GM12801 (cell line): Measurements from ENCODE around the gene JHY.

Source experiments
- TF ChIP-seq, protein P1 (sequence below): IDR thresholded peaks from one replicate; pipeline ENCODE4 v1.5.1; 2011; ENCODE audit warnings: control low read depth; ENCODE audit not compliant: insufficient read length; ENCODE audit errors: extremely low read depth

JHY gene

DNA sequence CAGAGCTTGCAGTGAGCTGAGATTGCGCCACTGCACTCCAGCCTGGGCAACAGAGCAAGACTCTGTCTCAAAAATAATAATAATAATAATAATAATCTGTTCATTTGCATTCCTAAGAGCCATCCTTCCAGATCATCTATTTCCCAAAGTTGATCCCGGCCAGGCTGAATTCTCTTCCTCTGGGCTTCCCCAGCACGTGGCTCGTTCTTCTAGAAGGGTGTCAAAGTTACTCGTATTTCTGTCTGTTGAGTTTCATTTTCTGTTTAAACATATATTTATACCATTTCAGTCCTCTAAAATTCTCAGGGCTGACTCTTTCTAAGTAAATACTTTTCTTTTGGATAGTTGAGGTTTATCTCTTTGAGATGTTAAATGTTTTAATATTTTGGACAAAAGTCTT is 4.8 kb upstream of the JHY start:
- TF ChIP-seq, protein P1, sequence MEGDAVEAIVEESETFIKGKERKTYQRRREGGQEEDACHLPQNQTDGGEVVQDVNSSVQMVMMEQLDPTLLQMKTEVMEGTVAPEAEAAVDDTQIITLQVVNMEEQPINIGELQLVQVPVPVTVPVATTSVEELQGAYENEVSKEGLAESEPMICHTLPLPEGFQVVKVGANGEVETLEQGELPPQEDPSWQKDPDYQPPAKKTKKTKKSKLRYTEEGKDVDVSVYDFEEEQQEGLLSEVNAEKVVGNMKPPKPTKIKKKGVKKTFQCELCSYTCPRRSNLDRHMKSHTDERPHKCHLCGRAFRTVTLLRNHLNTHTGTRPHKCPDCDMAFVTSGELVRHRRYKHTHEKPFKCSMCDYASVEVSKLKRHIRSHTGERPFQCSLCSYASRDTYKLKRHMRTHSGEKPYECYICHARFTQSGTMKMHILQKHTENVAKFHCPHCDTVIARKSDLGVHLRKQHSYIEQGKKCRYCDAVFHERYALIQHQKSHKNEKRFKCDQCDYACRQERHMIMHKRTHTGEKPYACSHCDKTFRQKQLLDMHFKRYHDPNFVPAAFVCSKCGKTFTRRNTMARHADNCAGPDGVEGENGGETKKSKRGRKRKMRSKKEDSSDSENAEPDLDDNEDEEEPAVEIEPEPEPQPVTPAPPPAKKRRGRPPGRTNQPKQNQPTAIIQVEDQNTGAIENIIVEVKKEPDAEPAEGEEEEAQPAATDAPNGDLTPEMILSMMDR, result no peak

DNA sequence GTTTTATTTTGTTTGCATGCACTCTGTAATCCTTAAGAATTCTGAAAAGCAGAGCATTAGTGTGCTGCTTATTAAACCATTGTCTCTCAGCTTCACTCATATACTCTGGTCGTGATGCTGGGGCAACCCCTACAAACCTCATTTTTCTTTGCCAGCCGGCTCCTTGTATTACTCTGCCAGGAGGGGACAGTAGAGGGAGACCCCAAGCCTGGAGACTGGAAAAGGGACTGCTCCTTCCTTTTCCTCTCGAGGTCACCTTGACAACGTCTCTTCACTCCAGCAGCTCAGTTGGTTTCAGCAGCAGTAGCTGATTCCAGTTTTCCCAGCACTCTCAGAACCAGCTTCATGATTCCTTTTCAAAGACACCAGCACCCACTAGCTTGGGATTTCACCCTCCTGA is 2.8 kb upstream of the JHY start:
- TF ChIP-seq, protein P1, result no peak

DNA sequence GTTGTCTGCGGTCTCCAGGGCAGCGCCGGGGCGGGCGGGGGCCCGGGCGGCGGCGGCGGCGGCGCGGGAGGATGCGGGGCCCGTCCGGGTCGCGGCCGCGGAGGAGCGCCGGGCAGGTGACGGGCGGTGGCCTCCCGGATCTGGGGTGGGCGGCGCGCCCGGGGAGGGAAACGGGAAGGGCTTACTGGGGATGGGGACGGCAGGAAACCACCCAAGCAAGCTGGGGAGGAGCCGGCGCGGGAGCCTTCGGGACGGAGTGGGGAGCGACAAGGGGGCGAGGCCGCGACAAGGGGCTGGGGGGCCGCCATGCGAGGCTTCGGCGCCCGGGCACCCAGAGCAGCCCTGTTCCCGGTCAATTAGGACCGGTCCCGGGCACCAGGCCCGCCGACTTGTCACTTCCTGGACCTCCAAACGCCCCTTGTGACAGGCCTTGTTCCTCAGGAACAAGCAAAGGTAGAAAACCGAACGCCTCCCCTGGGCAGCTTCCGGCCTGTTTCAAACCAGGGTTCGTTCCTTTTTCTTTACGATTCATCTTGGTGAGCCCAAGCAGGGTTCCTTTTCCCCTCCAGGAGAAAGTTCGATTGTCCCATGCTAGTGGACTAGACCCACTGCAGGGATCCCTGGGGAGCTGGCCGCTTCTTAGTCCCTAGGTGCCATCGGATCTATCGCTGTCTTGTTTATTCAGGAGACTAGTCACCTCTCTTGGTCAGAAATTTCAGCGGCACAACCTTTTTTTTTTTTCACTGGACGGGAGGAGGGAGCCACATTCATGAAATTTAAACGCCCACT is 492 bp downstream of the JHY start:
- TF ChIP-seq, protein P1, result no peak

DNA sequence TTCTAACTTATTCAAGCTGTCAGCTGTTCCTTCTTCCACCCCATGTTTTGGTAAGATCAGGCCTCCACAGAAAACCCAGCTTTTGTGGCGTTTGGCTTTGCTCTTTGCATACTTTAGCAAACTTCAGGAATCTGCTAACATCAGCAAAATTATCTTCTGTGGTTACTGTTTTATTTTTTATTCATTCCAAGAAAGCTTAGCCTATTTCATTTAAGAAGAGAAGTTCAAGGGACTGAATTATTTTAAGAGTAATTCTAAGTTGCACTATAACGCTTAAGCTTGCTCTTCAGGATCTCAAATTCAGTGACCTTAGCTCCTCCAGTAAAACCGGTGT is 1.1 kb downstream of the JHY start:
- TF ChIP-seq, protein P1, result no peak

DNA sequence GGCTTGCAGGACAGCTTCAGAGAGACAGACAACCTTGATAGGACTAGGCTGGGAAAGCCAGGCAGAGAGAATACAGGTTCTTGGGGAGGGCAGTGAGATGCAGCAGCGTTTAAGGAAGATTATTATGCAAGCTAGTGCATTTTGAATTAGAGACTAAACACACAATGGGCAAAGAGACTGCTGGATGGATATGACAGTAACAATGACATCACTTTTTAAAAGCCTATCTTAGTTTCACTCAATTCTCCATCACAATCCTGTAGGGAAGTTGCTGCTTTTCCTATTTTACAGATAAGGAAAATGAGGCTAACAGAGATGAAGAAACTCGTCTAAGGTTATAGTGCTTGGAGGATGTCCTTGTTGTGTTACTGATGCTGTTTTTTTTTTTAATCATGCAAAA is 5.6 kb downstream of the JHY start:
- TF ChIP-seq, protein P1, result no peak

DNA sequence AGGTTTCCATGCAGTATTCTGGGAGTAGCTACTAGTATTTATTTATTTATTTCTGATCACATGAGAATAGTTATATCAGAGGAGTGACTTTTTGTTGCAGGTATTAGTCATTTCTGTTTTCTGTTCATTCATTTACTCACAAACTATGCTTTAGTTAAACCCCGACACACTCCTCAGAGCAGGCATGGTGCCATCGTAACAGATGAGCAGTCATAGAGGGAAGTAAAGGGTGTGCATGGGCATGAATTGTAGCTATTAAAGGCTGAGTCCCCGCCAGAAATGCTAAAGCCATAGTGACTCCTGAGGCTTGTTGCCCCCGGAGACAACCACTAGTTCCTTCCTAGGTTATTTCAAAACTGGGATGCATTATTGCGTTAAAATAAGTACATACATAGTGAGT is 10.6 kb downstream of the JHY start:
- TF ChIP-seq, protein P1, result no peak

DNA sequence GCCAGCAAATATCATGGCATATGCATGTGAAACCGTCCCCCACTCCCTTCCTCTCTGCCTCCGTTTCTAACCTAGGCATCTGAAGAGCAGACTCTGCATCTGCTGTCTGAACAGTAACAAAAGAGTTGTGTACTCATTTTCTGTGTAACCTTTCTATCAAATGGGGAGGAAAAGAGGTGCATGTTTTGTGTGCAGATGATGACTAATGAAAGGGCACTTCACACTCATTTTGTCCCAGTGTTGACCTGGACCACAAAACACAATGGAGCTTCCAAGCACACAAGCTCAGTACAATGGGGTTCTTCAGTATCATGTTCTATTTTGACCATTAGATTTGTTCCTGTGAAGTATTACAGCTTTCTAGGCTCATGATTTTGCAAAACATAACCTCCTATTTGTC is 13.0 kb downstream of the JHY start:
- TF ChIP-seq, protein P1, result no peak
